ENCODE measurements around the gene UCK2.

DNA sequence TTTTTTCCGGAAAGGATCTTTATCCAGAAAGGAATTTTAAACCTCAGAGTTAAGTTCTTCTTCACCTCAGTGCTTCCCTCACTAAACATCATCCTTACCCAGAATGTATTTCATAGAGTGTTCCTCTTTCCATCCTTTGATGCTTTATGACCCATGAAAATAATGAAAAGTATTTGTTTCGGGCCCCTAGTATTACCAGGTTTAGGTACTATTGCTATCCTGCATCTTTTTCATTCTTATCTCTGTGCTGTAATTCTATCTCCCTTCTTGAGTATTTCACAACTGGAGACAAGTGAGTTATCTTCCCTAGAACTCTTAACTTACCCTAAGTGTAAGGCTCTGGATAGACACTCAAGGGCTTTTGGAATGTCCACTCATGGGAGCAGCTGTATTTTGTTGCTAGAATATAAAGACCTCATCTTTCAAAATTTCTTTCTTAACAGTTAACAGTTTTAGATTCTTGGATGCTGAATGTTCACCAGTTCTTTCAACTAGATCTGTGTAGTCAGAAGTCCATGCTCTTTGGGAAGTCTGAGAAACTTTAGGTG lies 26.2 kb downstream of the UCK2 start:
- TF ChIP-seq, protein P1, sequence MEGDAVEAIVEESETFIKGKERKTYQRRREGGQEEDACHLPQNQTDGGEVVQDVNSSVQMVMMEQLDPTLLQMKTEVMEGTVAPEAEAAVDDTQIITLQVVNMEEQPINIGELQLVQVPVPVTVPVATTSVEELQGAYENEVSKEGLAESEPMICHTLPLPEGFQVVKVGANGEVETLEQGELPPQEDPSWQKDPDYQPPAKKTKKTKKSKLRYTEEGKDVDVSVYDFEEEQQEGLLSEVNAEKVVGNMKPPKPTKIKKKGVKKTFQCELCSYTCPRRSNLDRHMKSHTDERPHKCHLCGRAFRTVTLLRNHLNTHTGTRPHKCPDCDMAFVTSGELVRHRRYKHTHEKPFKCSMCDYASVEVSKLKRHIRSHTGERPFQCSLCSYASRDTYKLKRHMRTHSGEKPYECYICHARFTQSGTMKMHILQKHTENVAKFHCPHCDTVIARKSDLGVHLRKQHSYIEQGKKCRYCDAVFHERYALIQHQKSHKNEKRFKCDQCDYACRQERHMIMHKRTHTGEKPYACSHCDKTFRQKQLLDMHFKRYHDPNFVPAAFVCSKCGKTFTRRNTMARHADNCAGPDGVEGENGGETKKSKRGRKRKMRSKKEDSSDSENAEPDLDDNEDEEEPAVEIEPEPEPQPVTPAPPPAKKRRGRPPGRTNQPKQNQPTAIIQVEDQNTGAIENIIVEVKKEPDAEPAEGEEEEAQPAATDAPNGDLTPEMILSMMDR (IDR thresholded peaks at IDR 0.05), result no peak
- no peak for TF ChIP-seq POLR2AphosphoS5 (IDR thresholded peaks at IDR 0.05)
- no peak for TF ChIP-seq EP300 (IDR thresholded peaks at IDR 0.05)
- TF ChIP-seq POLR2A (IDR thresholded peaks at IDR 0.05), result no peak

Measured in sigmoid colon (tissue), 4 donors.